ENCODE results near the gene BLVRA.

GRCh38 chr7:43834463-43835251 lies 76.2 kb downstream of the BLVRA start:
- no peak for TF ChIP-seq POLR2A (IDR thresholded peaks at IDR 0.05; ENCODE audit: low read depth, low read length)
- no peak for TF ChIP-seq POLR2AphosphoS5 (IDR thresholded peaks at IDR 0.05; ENCODE audit: low read depth, low read length)
- TF ChIP-seq POU2F2 (IDR thresholded peaks at IDR 0.05; ENCODE audit: low read depth, low read length): no peak
